H1 (cell line): ENCODE results near the gene FMC1. TPM values are rescaled to one million over a fixed set of nuclear protein-coding genes. Genes with fewer than 3 reads are reported as not detected.

Experiments used
- CTCF ChIA-PET: fragments of 300-600 bp; sonication (Branson Sonifier 250); formaldehyde crosslinking; loops from one replicate; lab custom pipeline; 2021; ENCODE audit not compliant: partially characterized antibody; lab: Charles Lee
- POLR2A ChIA-PET: fragments of 300-600 bp; sonication (Branson Sonifier 250); formaldehyde crosslinking; loops from one replicate; lab custom pipeline; 2021; ENCODE audit warnings: inconsistent platforms; ENCODE audit not compliant: partially characterized antibody; lab: Charles Lee
- DNase-seq, 2 experiments: peaks; one replicate each; pipeline versions ENCODE4 v3.0.0 to v3.0.0-alpha.2; 2010 to 2022; ENCODE audit warnings: low spot score in 2 of 2, low read depth in 1 of 2, mixed read lengths in 1 of 2
- FAIRE-seq: peaks from 2 replicates; lab custom pipeline; 2011; peaks lifted over from hg19 to GRCh38; lab: Jason Lieb, UNC
- H2AFZ ChIP-seq: 2 replicates; pipeline ENCODE4 v1.8.1; 2012; ENCODE audit warnings: low read length, inconsistent platforms
- H2AK5ac ChIP-seq: 2 replicates; pipeline ENCODE4 v1.6.1; 2013; ENCODE audit warnings: low read depth, low read length
- H2BK120ac ChIP-seq: replicated peaks from 2 replicates; pipeline ENCODE3; 2013; ENCODE audit warnings: low read depth, low read length, inconsistent platforms
- H2BK12ac ChIP-seq: 2 replicates; pipeline ENCODE4 v1.6.1; 2013; ENCODE audit warnings: low read depth, low read length
- H2BK15ac ChIP-seq: 2 replicates; pipeline ENCODE4 v1.6.1; 2013; ENCODE audit warnings: low read length
- H2BK20ac ChIP-seq: 2 replicates; pipeline ENCODE4 v1.6.1; 2013; ENCODE audit warnings: low read length
- H2BK5ac ChIP-seq: 2 replicates; pipeline ENCODE4 v1.6.1; 2013; ENCODE audit warnings: low read depth, low read length
- H3K14ac ChIP-seq: 2 replicates; pipeline ENCODE4 v1.6.1; 2013; ENCODE audit warnings: inconsistent platforms; ENCODE audit not compliant: insufficient read length
- H3K18ac ChIP-seq: 2 replicates; pipeline ENCODE4 v1.6.1; 2013; ENCODE audit warnings: low read length; ENCODE audit errors: extremely low read depth
- H3K23ac ChIP-seq: 2 replicates; pipeline ENCODE4 v1.6.1; 2013; ENCODE audit warnings: inconsistent platforms; ENCODE audit not compliant: insufficient read length
- H3K23me2 ChIP-seq: 2 replicates; pipeline ENCODE4 v1.6.1; 2013; ENCODE audit warnings: low read depth, low read length
- H3K27ac ChIP-seq: 2 replicates; pipeline ENCODE4 v1.6.1; 2011; ENCODE audit warnings: low read depth, low read length, inconsistent platforms
- H3K27me3 ChIP-seq, 4 experiments: replicated peaks in 1 of 4; 1 replicate in 1 of 4; 2 replicates in 3 of 4; pipeline versions ENCODE4 v1.6.1 to v1.8.1; 2011 to 2013; ENCODE audit warnings: low read length in 3 of 4, mild to moderate bottlenecking in 3 of 4, inconsistent platforms in 2 of 4, mixed read lengths in 2 of 4, moderate library complexity in 1 of 4; ENCODE audit not compliant: control insufficient read depth in 3 of 4, insufficient read depth in 3 of 4; ENCODE audit errors: extremely low read depth in 1 of 4
- H3K36me3 ChIP-seq, 4 experiments: 2 replicates each; pipeline versions ENCODE4 v1.6.1 to v1.8.1; 2011 to 2013; ENCODE audit warnings: mild to moderate bottlenecking in 4 of 4, low read length in 3 of 4, moderate library complexity in 2 of 4, control low read depth in 1 of 4, inconsistent platforms in 1 of 4; ENCODE audit not compliant: insufficient read depth in 4 of 4, control insufficient read depth in 2 of 4
- H3K4ac ChIP-seq: replicated peaks from 2 replicates; pipeline ENCODE3; 2013; ENCODE audit warnings: low read length, low read depth, mixed read lengths, inconsistent platforms; ENCODE audit not compliant: insufficient read length
- H3K4me1 ChIP-seq, 4 experiments: replicated peaks in 1 of 4; 1 replicate in 1 of 4; 2 replicates in 3 of 4; pipeline versions ENCODE4 v1.6.1 to v1.8.1; 2011 to 2013; ENCODE audit warnings: low read length in 3 of 4, inconsistent platforms in 2 of 4, mixed read lengths in 1 of 4; ENCODE audit not compliant: insufficient read depth in 4 of 4, control insufficient read depth in 3 of 4
- H3K4me2 ChIP-seq, 2 experiments: 2 replicates each; pipeline versions ENCODE4 v1.6.1 to v1.8.1; 2011 to 2013; ENCODE audit warnings: low read depth in 2 of 2, low read length in 2 of 2, control low read depth in 1 of 2, inconsistent platforms in 1 of 2, mild to moderate bottlenecking in 1 of 2; ENCODE audit not compliant: insufficient read depth in 1 of 2
- H3K4me3 ChIP-seq, 4 experiments: fragments of 200-600, 300-600 bp in 1 of 4; sonication (generic), shearing (Covaris generic), sonication (Bioruptor Twin) in 1 of 4; 2 replicates each; pipeline versions ENCODE4 v1.5.1 to v1.8.1; 2011 to 2016; ENCODE audit warnings: low read length in 4 of 4, low read depth in 3 of 4, control low read depth in 2 of 4, inconsistent platforms in 2 of 4, mild to moderate bottlenecking in 2 of 4, mixed read lengths in 1 of 4, moderate library complexity in 1 of 4; ENCODE audit not compliant: insufficient read depth in 2 of 4; ENCODE audit errors: extremely low read depth in 1 of 4
- H3K56ac ChIP-seq: replicated peaks from 2 replicates; pipeline ENCODE3; 2013; ENCODE audit warnings: low read depth, mild to moderate bottlenecking, mixed read lengths, low read length, inconsistent platforms; ENCODE audit not compliant: insufficient read length
- H3K79me1 ChIP-seq: 2 replicates; pipeline ENCODE4 v1.6.1; 2013; ENCODE audit warnings: low read depth, low read length, control low read depth
- H3K79me2 ChIP-seq, 2 experiments: 2 replicates each; pipeline versions ENCODE4 v1.6.1 to v1.8.1; 2012 to 2013; ENCODE audit warnings: low read length in 2 of 2, mild to moderate bottlenecking in 2 of 2, inconsistent platforms in 1 of 2; ENCODE audit not compliant: insufficient read depth in 2 of 2, control insufficient read depth in 1 of 2
- H3K9ac ChIP-seq, 4 experiments: replicated peaks in 1 of 4; 1 replicate in 1 of 4; 2 replicates in 3 of 4; pipeline versions ENCODE4 v1.6.1 to v1.8.1; 2011 to 2013; ENCODE audit warnings: low read depth in 3 of 4, low read length in 3 of 4, control low read depth in 2 of 4, mild to moderate bottlenecking in 2 of 4, moderate library complexity in 2 of 4, inconsistent platforms in 1 of 4; ENCODE audit errors: extremely low read depth in 1 of 4
- H3K9me3 ChIP-seq, 2 experiments: 2 replicates each; pipeline versions ENCODE4 v1.6.1 to v1.8.1; 2012 to 2013; ENCODE audit warnings: mild to moderate bottlenecking in 2 of 2, moderate library complexity in 2 of 2, control low read depth in 1 of 2, inconsistent platforms in 1 of 2, low read depth in 1 of 2, low read length in 1 of 2, mixed read lengths in 1 of 2; ENCODE audit not compliant: insufficient read depth in 2 of 2
- H4K20me1 ChIP-seq, 2 experiments: replicated peaks in 1 of 2; 2 replicates each; pipeline versions ENCODE3 to v1.8.1; 2011 to 2013; ENCODE audit warnings: inconsistent platforms in 2 of 2, low read length in 2 of 2, mild to moderate bottlenecking in 1 of 2; ENCODE audit not compliant: insufficient read depth in 2 of 2, control insufficient read depth in 1 of 2
- H4K5ac ChIP-seq: 2 replicates; pipeline ENCODE4 v1.6.1; 2013; ENCODE audit warnings: low read length, low read depth, mixed read lengths, inconsistent platforms; ENCODE audit not compliant: insufficient read length
- H4K8ac ChIP-seq: 2 replicates; pipeline ENCODE4 v1.8.0; 2013; ENCODE audit warnings: mild to moderate bottlenecking, moderate library complexity, low read length, inconsistent platforms; ENCODE audit not compliant: insufficient read depth; ENCODE audit errors: extremely low read depth
- H4K91ac ChIP-seq: replicated peaks from 2 replicates; pipeline ENCODE3; 2013; ENCODE audit warnings: low read length, mixed read lengths, inconsistent platforms; ENCODE audit not compliant: insufficient read length
- CHD1 ChIP-seq: IDR thresholded peaks from 2 replicates; pipeline ENCODE4 v1.6.1; 2012; ENCODE audit warnings: low read depth, low read length, improper control_type of control experiment
- JUND ChIP-seq: IDR thresholded peaks from 2 replicates; pipeline ENCODE4 v1.6.1; 2011; ENCODE audit warnings: mild to moderate bottlenecking, improper control_type of control experiment, low read length
- WGBS, 2 experiments: shearing (Covaris generic) in 1 of 2; methylation state at CpG; one replicate each; pipeline versions ENCODE4 v1.1.6 to v1.1.7; 2013 to 2015; ENCODE audit warnings: low lambda C conversion rate in 2 of 2, mixed read lengths in 2 of 2, inconsistent platforms in 1 of 2, low coverage in 1 of 2, missing lambda C conversion rate in 1 of 2; ENCODE audit not compliant: insufficient replicate concordance in 2 of 2, insufficient coverage in 1 of 2, insufficient read length in 1 of 2; ENCODE audit errors: extremely low coverage in 1 of 2, missing lambda C conversion rate in 1 of 2; 5-methylcytosine and 5-hydroxymethylcytosine counted together
- polyA plus RNA-seq, 7 experiments: library from polyadenylated mRNA; depleted of rRNA in 3 of 7; stranded (reverse) in 5 of 7; unstranded in 2 of 7; fragments of >200 nt in 5 of 7; fragments of 200-250 nt in 2 of 7; gene quantifications; 1 replicate in 5 of 7; 2 replicates in 1 of 7; 4 replicates in 1 of 7; pipeline versions ENCODE4 v1.2.1 to v1.2.3, GENCODE V29; 2011 to 2013; ENCODE audit warnings: missing spikeins in 2 of 7, mixed read lengths in 2 of 7
- small RNA-seq: library from polyadenylated mRNA; stranded (forward); fragments of <200 nt; extraction: miRNeasy Mini kit (QIAGEN cat#:217004); gene quantifications from one replicate; pipeline ENCODE3, GENCODE V24; 2013; ENCODE audit not compliant: insufficient read depth
- total RNA-seq: library from RNA; stranded (reverse); fragmentation: NEBNext Ultra II Directional; extraction: Animal tissue kit (Norgen Biotek cat#: 25700); gene quantifications from 2 replicates; pipeline ENCODE4 v1.2.1, GENCODE V29; 2021

The FMC1 gene
- total and polyA plus RNA-seq, 2 of the 8 experiments (the other 6 are each of a cell fraction or from before 2014, with no cell fraction given), result 15.8 to 28.4 TPM

DNA sequence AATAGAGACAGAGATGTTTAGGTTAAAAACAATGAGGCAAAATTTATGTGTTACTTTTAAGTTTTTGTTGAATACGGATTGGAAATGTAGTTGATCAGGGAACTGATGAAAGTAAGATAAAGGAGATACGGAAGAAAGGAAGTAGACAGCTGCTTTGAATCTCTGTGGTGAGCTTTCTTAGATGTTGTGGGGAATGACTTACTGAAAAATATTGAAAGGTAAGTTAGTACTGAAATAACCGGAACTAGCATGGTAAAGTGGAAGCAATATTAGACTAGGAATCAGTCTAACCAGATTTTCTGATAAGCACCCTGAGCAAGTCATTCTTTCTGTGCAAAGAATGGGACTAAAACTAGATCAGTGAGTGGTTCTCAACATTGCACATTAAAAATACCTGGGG, 53.4 kb downstream of the FMC1 start:
- peaks cover 0 to 58% of the 10 kb centered on the region in 2 experiments; a peak in 2 of 4 replicates for H3K79me2 ChIP-seq
- H3K23ac ChIP-seq, result no peak overlapping the region
- no peak overlapping the region for H2BK120ac ChIP-seq
- no peak overlapping the region for H2BK20ac ChIP-seq
- no peak for TF ChIP-seq CHD1
- TF ChIP-seq JUND, result no peak
- peaks cover 0 to 30% (median 2%) of the 10 kb centered on the region in 4 experiments; a peak in 2 of 8 replicates for H3K36me3 ChIP-seq
- no peak overlapping the region for H3K9ac ChIP-seq
- no peak for DNase-seq
- no peak for FAIRE-seq
- H2BK12ac ChIP-seq, result no peak overlapping the region
- no peak overlapping the region for H2AFZ ChIP-seq
- H3K27ac ChIP-seq, result no peak overlapping the region
- no peak overlapping the region for H4K5ac ChIP-seq
- no peak overlapping the region for H3K4me2 ChIP-seq
- no peaks in the 10 kb centered on the region for H3K23me2 ChIP-seq
- no peak overlapping the region for H3K18ac ChIP-seq
- no peak overlapping the region for H3K4me3 ChIP-seq
- H3K9me3 ChIP-seq, result no peaks in the 10 kb centered on the region
- no peaks in the 10 kb centered on the region for H3K4me1 ChIP-seq
- CTCF ChIA-PET, result interaction anchor here (0.7 to 2.7 kb wide), 4 partner anchors 16 to 73 kb away, joined by 3 to 10 read pairs (median 8); no protein-coding TSS in a partner anchor
- no peak overlapping the region for H3K14ac ChIP-seq
- peaks cover 2% of the 10 kb centered on the region; the same call in 1 of the 2 replicates for H3K79me1 ChIP-seq
- H3K4ac ChIP-seq, result no peak overlapping the region
- H4K8ac ChIP-seq, result no peak overlapping the region
- WGBS, 2 experiments, result 91 to 100% methylated on average over 1 to 3 of the region's 3 CpGs
- H4K91ac ChIP-seq, result no peak overlapping the region
- H4K20me1 ChIP-seq, result peaks cover 3% of the 10 kb centered on the region in 2 experiments
- H2AK5ac ChIP-seq, result no peak overlapping the region
- H2BK5ac ChIP-seq, result no peak overlapping the region
- POLR2A ChIA-PET, result interaction anchor here (1.6 kb wide), 2 partner anchors 15 to 35 kb away, joined by 3 to 4 read pairs; partner anchors contain the start of gene LUC7L2
- H3K27me3 ChIP-seq, result no peaks in the 10 kb centered on the region
- no peak overlapping the region for H3K56ac ChIP-seq
- H2BK15ac ChIP-seq, result no peak overlapping the region

Small RNAs within 50 kb of the gene (small RNA-seq; reads per million reads assigned to genes)
- not detected for gene RNU6-206P

Other genes with a start within 250 kb of the FMC1 start
- 43.4 and 44.3 TPM in 2 replicates for gene ZC3HAV1, start 231.6 kb upstream of the FMC1 start, total RNA-seq
- 15.6 and 22.5 TPM in 2 replicates for gene ZC3HAV1, start 231.6 kb upstream of the FMC1 start, polyA plus RNA-seq (2011; rRNA removed)
- gene UBN2, start 110.1 kb upstream of the FMC1 start, total RNA-seq, result 36.7 and 39.6 TPM in 2 replicates
- gene UBN2, start 110.1 kb upstream of the FMC1 start, polyA plus RNA-seq (2011; rRNA removed), result 2.6 and 4.1 TPM in 2 replicates
- gene LUC7L2, start 18.6 kb downstream of the FMC1 start, total RNA-seq, result 64.1 and 67.8 TPM in 2 replicates
- 22.9 and 37.3 TPM in 2 replicates for gene LUC7L2, start 18.6 kb downstream of the FMC1 start, polyA plus RNA-seq (2011; rRNA removed)
- 14.9 and 20.4 TPM in 2 replicates for gene KLRG2, start 142.3 kb downstream of the FMC1 start, total RNA-seq
- 8.9 and 13.9 TPM in 2 replicates for gene KLRG2, start 142.3 kb downstream of the FMC1 start, polyA plus RNA-seq (2011; rRNA removed)
- gene CLEC2L, start 182.3 kb downstream of the FMC1 start, total RNA-seq, result 0.20 TPM in 1 of 2 replicates, not detected in the other
- 1.5 and 1.9 TPM in 2 replicates for gene CLEC2L, start 182.3 kb downstream of the FMC1 start, polyA plus RNA-seq (2011; rRNA removed)